ENCODE data around the gene MTMR11.
"Not testable (repeated sequence)": the region's sequence is repeated elsewhere in the genome, so short reads cannot be mapped to it uniquely, and the experiment has no call there.

- TF ChIP-seq CTCF, POLR2A (IDR thresholded peaks at IDR 0.05): not testable (repeated sequence)
These were observed 20.9 kb upstream of the MTMR11 start for GRCh38 chr1:149957548-149957947.

Measured in heart left ventricle (tissue), 13 donors.